HepG2 (cell line): ENCODE data around the gene FEV. TPM values are rescaled to one million over a fixed set of nuclear protein-coding genes. Genes with fewer than 3 reads are reported as not detected.

ENCODE experiments used
- E2F2 ChIP-seq: sonication (generic); formaldehyde crosslinking; IDR thresholded peaks from 2 replicates; pipeline ENCODE4 v1.4.0; 2020; ENCODE audit warnings: missing genetic modification reagents, borderline replicate concordance
- EZH2 ChIP-seq: conservative IDR thresholded peaks from 2 replicates; pipeline ENCODE4 v1.6.1; 2012; ENCODE audit warnings: mild to moderate bottlenecking, low read depth, low read length, moderate library complexity
- FOXK1 ChIP-seq: sonication (generic); formaldehyde crosslinking; IDR thresholded peaks from 2 replicates; pipeline ENCODE4 v1.4.0; 2020; ENCODE audit warnings: low read depth, missing genetic modification reagents, borderline replicate concordance
- GATAD2A ChIP-seq: IDR thresholded peaks from 2 replicates; pipeline ENCODE4 v1.6.1; 2016
- KAT8 ChIP-seq: IDR thresholded peaks from 2 replicates; pipeline ENCODE4 v1.6.1; 2016; ENCODE audit warnings: missing genetic modification reagents, missing compliant biosample characterization
- NCOA1 ChIP-seq: sonication (generic); formaldehyde crosslinking; IDR thresholded peaks from 2 replicates; pipeline ENCODE4 v1.9.0; 2021; ENCODE audit warnings: missing genetic modification reagents
- NFIC ChIP-seq: IDR thresholded peaks from 2 replicates; pipeline ENCODE4 v1.6.1; 2012; ENCODE audit warnings: mild to moderate bottlenecking, low read length, inconsistent platforms
- SOX6 ChIP-seq, 2 experiments: fragments of 450-650 bp in 1 of 2; sonication (generic) in 1 of 2; formaldehyde crosslinking in 1 of 2; IDR thresholded peaks; 2 replicates each; pipeline versions ENCODE4 v1.4.0 to v1.6.1; 2017 to 2020; ENCODE audit warnings: antibody characterized with exemption in 1 of 2, mild to moderate bottlenecking in 1 of 2, missing genetic modification reagents in 1 of 2
- XBP1 ChIP-seq: sonication (generic); formaldehyde crosslinking; IDR thresholded peaks from 2 replicates; pipeline ENCODE4 v1.5.0; 2020; ENCODE audit warnings: missing genetic modification reagents
- ZBTB7A ChIP-seq: sonication (generic); formaldehyde crosslinking; IDR thresholded peaks from 2 replicates; pipeline ENCODE4 v1.8.0; 2022; ENCODE audit warnings: mild to moderate bottlenecking, missing genetic modification reagents
- ZFP90 ChIP-seq: sonication (generic); formaldehyde crosslinking; IDR thresholded peaks from 2 replicates; pipeline ENCODE4 v1.8.0; 2022; ENCODE audit warnings: missing genetic modification reagents, mild to moderate bottlenecking, inconsistent platforms, borderline replicate concordance
- ZNF503 ChIP-seq: sonication (generic); formaldehyde crosslinking; IDR thresholded peaks from 2 replicates; pipeline ENCODE4 v1.4.0; 2020; ENCODE audit warnings: missing genetic modification reagents
- ZNF550 ChIP-seq: sonication (generic); formaldehyde crosslinking; IDR thresholded peaks from 2 replicates; pipeline ENCODE4 v1.4.0; 2020; ENCODE audit warnings: mild to moderate bottlenecking, missing genetic modification reagents, borderline replicate concordance
- ZNF619 ChIP-seq: sonication (generic); formaldehyde crosslinking; IDR thresholded peaks from 2 replicates; pipeline ENCODE4 v1.4.0; 2020; ENCODE audit warnings: mild to moderate bottlenecking, missing genetic modification reagents
- ZNF790 ChIP-seq: sonication (generic); formaldehyde crosslinking; IDR thresholded peaks from 2 replicates; pipeline ENCODE4 v1.8.0; 2022; ENCODE audit warnings: missing genetic modification reagents, mild to moderate bottlenecking, borderline replicate concordance
- polyA plus RNA-seq, 8 experiments: library from polyadenylated mRNA; depleted of rRNA in 3 of 8; stranded (reverse) in 7 of 8; unstranded in 1 of 8; fragments of >200 nt; fragmentation: Illumina TruSeq in 4 of 8; extraction: Trizol in 4 of 8; gene quantifications; 2 replicates each; pipeline versions ENCODE4 v1.2.1 to v1.2.3, GENCODE V29; 2011 to 2016; ENCODE audit warnings: low read depth in 4 of 8, missing spikeins in 1 of 8, mixed read lengths in 1 of 8; ENCODE audit not compliant: insufficient read depth in 1 of 8
- total RNA-seq, 5 experiments: library from RNA; depleted of rRNA; stranded (reverse); fragments of >200 nt; fragmentation: Illumina TruSeq; extraction: Trizol; gene quantifications; 2 replicates each; pipeline ENCODE4 v1.2.3, GENCODE V29; 2016; ENCODE audit warnings: low read depth in 1 of 5
- TF ChIP-seq, protein P1 (sequence below): sonication (generic); formaldehyde crosslinking; IDR thresholded peaks from 2 replicates; pipeline ENCODE4; 2020; ENCODE audit warnings: missing genetic modification reagents, mild to moderate bottlenecking, borderline replicate concordance
- TF ChIP-seq, protein P2 (sequence below): sonication (generic); formaldehyde crosslinking; IDR thresholded peaks from 2 replicates; pipeline ENCODE4 v1.8.1; 2023; ENCODE audit warnings: missing genetic modification reagents, inconsistent platforms, borderline replicate concordance
- TF ChIP-seq, protein P3 (sequence below): sonication (generic); formaldehyde crosslinking; IDR thresholded peaks from 2 replicates; pipeline ENCODE4 v1.5.0; 2020; ENCODE audit warnings: mild to moderate bottlenecking, missing genetic modification reagents, borderline replicate concordance

The FEV gene
- total and polyA plus RNA-seq, 2 of the 13 experiments (the other 11 are each of a cell fraction or from before 2014, with no cell fraction given): not detected

- TF ChIP-seq ZNF550 (CRISPR knock-in tag) (0 out of 2 replicates have a peak, but pooled peaks have one; percentile 77), ZNF503 (CRISPR knock-in tag) (no peak), E2F2 (CRISPR knock-in tag) (no peak), FOXK1 (CRISPR knock-in tag) (peak; percentile 43; the same call in 1 of the 2 replicates), ZBTB7A (peak; percentile 45; the same call in 1 of the 2 replicates), SOX6 (IDR thresholded peaks at IDR 0.05) (no peak), SOX6 (CRISPR knock-in tag; IDR thresholded peaks at IDR 0.05) (peak; percentile 38; the same call in 1 of the 2 replicates), NCOA1 (CRISPR knock-in tag) (no peak), ZFP90 (CRISPR knock-in tag) (no peak), EZH2 (peak; percentile 27; the same call in 1 of the 2 replicates), GATAD2A (CRISPR knock-in tag) (peak; percentile 33; the same call in 1 of the 2 replicates), KAT8 (CRISPR knock-in tag) (peak; percentile 43; the same call in 1 of the 2 replicates), ZNF619 (CRISPR knock-in tag) (0 out of 2 replicates have a peak, but pooled peaks have one; percentile 83), XBP1 (CRISPR knock-in tag) (no peak), NFIC (no peak), ZNF790 (no peak)
- TF ChIP-seq, protein P1, sequence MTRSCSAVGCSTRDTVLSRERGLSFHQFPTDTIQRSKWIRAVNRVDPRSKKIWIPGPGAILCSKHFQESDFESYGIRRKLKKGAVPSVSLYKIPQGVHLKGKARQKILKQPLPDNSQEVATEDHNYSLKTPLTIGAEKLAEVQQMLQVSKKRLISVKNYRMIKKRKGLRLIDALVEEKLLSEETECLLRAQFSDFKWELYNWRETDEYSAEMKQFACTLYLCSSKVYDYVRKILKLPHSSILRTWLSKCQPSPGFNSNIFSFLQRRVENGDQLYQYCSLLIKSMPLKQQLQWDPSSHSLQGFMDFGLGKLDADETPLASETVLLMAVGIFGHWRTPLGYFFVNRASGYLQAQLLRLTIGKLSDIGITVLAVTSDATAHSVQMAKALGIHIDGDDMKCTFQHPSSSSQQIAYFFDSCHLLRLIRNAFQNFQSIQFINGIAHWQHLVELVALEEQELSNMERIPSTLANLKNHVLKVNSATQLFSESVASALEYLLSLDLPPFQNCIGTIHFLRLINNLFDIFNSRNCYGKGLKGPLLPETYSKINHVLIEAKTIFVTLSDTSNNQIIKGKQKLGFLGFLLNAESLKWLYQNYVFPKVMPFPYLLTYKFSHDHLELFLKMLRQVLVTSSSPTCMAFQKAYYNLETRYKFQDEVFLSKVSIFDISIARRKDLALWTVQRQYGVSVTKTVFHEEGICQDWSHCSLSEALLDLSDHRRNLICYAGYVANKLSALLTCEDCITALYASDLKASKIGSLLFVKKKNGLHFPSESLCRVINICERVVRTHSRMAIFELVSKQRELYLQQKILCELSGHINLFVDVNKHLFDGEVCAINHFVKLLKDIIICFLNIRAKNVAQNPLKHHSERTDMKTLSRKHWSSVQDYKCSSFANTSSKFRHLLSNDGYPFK (CRISPR knock-in tag): 0 out of 2 replicates have a peak, but pooled peaks have one; percentile 69
- TF ChIP-seq, protein P2, sequence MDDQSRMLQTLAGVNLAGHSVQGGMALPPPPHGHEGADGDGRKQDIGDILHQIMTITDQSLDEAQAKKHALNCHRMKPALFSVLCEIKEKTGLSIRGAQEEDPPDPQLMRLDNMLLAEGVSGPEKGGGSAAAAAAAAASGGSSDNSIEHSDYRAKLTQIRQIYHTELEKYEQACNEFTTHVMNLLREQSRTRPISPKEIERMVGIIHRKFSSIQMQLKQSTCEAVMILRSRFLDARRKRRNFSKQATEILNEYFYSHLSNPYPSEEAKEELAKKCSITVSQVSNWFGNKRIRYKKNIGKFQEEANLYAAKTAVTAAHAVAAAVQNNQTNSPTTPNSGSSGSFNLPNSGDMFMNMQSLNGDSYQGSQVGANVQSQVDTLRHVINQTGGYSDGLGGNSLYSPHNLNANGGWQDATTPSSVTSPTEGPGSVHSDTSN (CRISPR knock-in tag): no peak
- TF ChIP-seq, protein P3, sequence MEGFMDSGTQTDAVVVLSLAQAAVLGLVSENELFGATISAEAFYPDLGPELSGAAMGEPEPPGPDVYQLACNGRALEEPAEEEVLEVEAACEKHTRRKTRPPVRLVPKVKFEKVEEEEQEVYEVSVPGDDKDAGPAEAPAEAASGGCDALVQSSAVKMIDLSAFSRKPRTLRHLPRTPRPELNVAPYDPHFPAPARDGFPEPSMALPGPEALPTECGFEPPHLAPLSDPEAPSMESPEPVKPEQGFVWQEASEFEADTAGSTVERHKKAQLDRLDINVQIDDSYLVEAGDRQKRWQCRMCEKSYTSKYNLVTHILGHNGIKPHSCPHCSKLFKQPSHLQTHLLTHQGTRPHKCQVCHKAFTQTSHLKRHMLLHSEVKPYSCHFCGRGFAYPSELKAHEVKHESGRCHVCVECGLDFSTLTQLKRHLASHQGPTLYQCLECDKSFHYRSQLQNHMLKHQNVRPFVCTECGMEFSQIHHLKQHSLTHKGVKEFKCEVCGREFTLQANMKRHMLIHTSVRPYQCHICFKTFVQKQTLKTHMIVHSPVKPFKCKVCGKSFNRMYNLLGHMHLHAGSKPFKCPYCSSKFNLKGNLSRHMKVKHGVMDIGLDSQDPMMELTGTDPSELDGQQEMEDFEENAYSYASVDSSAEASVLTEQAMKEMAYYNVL: peak; percentile 58; the same call in 1 of the 2 replicates
These were observed 4.9 kb downstream of the FEV start (continued) for GRCh38 chr2:218979846-218980734.
